ENCODE measurements around the gene ATP2C2.

ATP2C2 gene

GRCh38 chr16:84487358-84487757 is 119.0 kb downstream of the ATP2C2 start:
- H3K4me1 ChIP-seq (ENCODE audit: insufficient read depth, insufficient read length): no peaks in the 10 kb centered on the region
- H3K9ac ChIP-seq (ENCODE audit: insufficient read length, low read depth): no peak overlapping the region
- peaks cover 66% of the 10 kb centered on the region for H3K36me3 ChIP-seq (ENCODE audit: insufficient read depth, insufficient read length, low read length)
- H3K9me3 ChIP-seq (ENCODE audit: insufficient read depth, low read length): no peaks in the 10 kb centered on the region
- DNase-seq (ENCODE audit: low read depth, low spot score): no peak
- H3K4me3 ChIP-seq (ENCODE audit: insufficient read length, low read depth): no peak overlapping the region
- no peak for TF ChIP-seq ZNF274 (IDR thresholded peaks at IDR 0.05; ENCODE audit: low read depth, low read length)
- no peak for TF ChIP-seq SUZ12 (IDR thresholded peaks at IDR 0.05; ENCODE audit: extremely low read depth, insufficient read depth, insufficient read length)
- TF ChIP-seq YY1 (IDR thresholded peaks at IDR 0.05; ENCODE audit: insufficient read depth, insufficient read length): no peak
- no peaks in the 10 kb centered on the region for H3K27me3 ChIP-seq (ENCODE audit: insufficient read depth, insufficient read length)

GRCh38 chr16:84489131-84489530 is 120.8 kb downstream of the ATP2C2 start:
- Histone ChIP-seq H3K9ac (ENCODE audit: insufficient read length, low read depth) (no peak overlapping the region), H3K27me3 (ENCODE audit: insufficient read depth, insufficient read length) (no peaks in the 10 kb centered on the region), H3K4me3 (ENCODE audit: insufficient read length, low read depth) (no peak overlapping the region), H3K9me3 (ENCODE audit: insufficient read depth, low read length) (peaks cover 16% of the 10 kb centered on the region), H3K36me3 (ENCODE audit: insufficient read depth, insufficient read length, low read length) (peaks cover 64% of the 10 kb centered on the region), H3K4me1 (ENCODE audit: insufficient read depth, insufficient read length) (no peaks in the 10 kb centered on the region)
- TF ChIP-seq ZNF274 (IDR thresholded peaks at IDR 0.05; ENCODE audit: low read depth, low read length): no peak
- no peak for TF ChIP-seq YY1 (IDR thresholded peaks at IDR 0.05; ENCODE audit: insufficient read depth, insufficient read length)
- no peak for TF ChIP-seq SUZ12 (IDR thresholded peaks at IDR 0.05; ENCODE audit: extremely low read depth, insufficient read depth, insufficient read length)
- no peak for DNase-seq (ENCODE audit: low read depth, low spot score)

GRCh38 chr16:84495506-84495905 is 127.2 kb downstream of the ATP2C2 start:
- H3K36me3 ChIP-seq (ENCODE audit: insufficient read depth, insufficient read length, low read length): peaks cover 75% of the 10 kb centered on the region

GRCh38 chr16:84496991-84497390 is 128.7 kb downstream of the ATP2C2 start:
- DNase-seq (ENCODE audit: low read depth, low spot score): no peak
- Histone ChIP-seq H3K4me3 (ENCODE audit: insufficient read length, low read depth) (no peak overlapping the region), H3K9me3 (ENCODE audit: insufficient read depth, low read length) (peaks cover 21% of the 10 kb centered on the region), H3K4me1 (ENCODE audit: insufficient read depth, insufficient read length) (peaks cover under 1% of the 10 kb centered on the region), H3K9ac (ENCODE audit: insufficient read length, low read depth) (no peak overlapping the region), H3K27me3 (ENCODE audit: insufficient read depth, insufficient read length) (no peaks in the 10 kb centered on the region), H3K36me3 (ENCODE audit: insufficient read depth, insufficient read length, low read length) (peaks cover 71% of the 10 kb centered on the region)
- TF ChIP-seq YY1 (IDR thresholded peaks at IDR 0.05; ENCODE audit: insufficient read depth, insufficient read length): no peak
- no peak for TF ChIP-seq ZNF274 (IDR thresholded peaks at IDR 0.05; ENCODE audit: low read depth, low read length)

More at GRCh38 chr16:84495506-84495905, 127.2 kb downstream of the ATP2C2 start:
- no peak overlapping the region for H3K4me3 ChIP-seq (ENCODE audit: insufficient read length, low read depth)
- no peak for DNase-seq (ENCODE audit: low read depth, low spot score)
- H3K9ac ChIP-seq (ENCODE audit: insufficient read length, low read depth): no peak overlapping the region
- H3K4me1 ChIP-seq (ENCODE audit: insufficient read depth, insufficient read length): no peaks in the 10 kb centered on the region
- H3K9me3 ChIP-seq (ENCODE audit: insufficient read depth, low read length): peaks cover 21% of the 10 kb centered on the region
- no peak for TF ChIP-seq ZNF274 (IDR thresholded peaks at IDR 0.05; ENCODE audit: low read depth, low read length)
- TF ChIP-seq YY1 (IDR thresholded peaks at IDR 0.05; ENCODE audit: insufficient read depth, insufficient read length): no peak
- TF ChIP-seq SUZ12 (IDR thresholded peaks at IDR 0.05; ENCODE audit: extremely low read depth, insufficient read depth, insufficient read length): no peak
- no peaks in the 10 kb centered on the region for H3K27me3 ChIP-seq (ENCODE audit: insufficient read depth, insufficient read length)

- no peak overlapping the region for H3K9ac ChIP-seq (ENCODE audit: insufficient read length, low read depth)
- TF ChIP-seq SUZ12 (IDR thresholded peaks at IDR 0.05; ENCODE audit: extremely low read depth, insufficient read depth, insufficient read length) (no peak), ZNF274 (IDR thresholded peaks at IDR 0.05; ENCODE audit: low read depth, low read length) (no peak), YY1 (IDR thresholded peaks at IDR 0.05; ENCODE audit: insufficient read depth, insufficient read length) (no peak)
- H3K4me1 ChIP-seq (ENCODE audit: insufficient read depth, insufficient read length): peaks cover 3% of the 10 kb centered on the region
- no peak for DNase-seq (ENCODE audit: low read depth, low spot score)
- no peak overlapping the region for H3K4me3 ChIP-seq (ENCODE audit: insufficient read length, low read depth)
- peaks cover 20% of the 10 kb centered on the region for H3K9me3 ChIP-seq (ENCODE audit: insufficient read depth, low read length)
- no peaks in the 10 kb centered on the region for H3K27me3 ChIP-seq (ENCODE audit: insufficient read depth, insufficient read length)
- peaks cover 76% of the 10 kb centered on the region for H3K36me3 ChIP-seq (ENCODE audit: insufficient read depth, insufficient read length, low read length)
These were observed 129.3 kb downstream of the ATP2C2 start for GRCh38 chr16:84497418-84498222.

GRCh38 chr16:84498223-84498610 is 129.9 kb downstream of the ATP2C2 start:
- H3K36me3 ChIP-seq (ENCODE audit: insufficient read depth, insufficient read length, low read length): peaks cover 73% of the 10 kb centered on the region
- no peak overlapping the region for H3K4me3 ChIP-seq (ENCODE audit: insufficient read length, low read depth)
- no peak for TF ChIP-seq YY1 (IDR thresholded peaks at IDR 0.05; ENCODE audit: insufficient read depth, insufficient read length)
- peaks cover 14% of the 10 kb centered on the region for H3K9me3 ChIP-seq (ENCODE audit: insufficient read depth, low read length)
- no peak overlapping the region for H3K9ac ChIP-seq (ENCODE audit: insufficient read length, low read depth)
- H3K27me3 ChIP-seq (ENCODE audit: insufficient read depth, insufficient read length): no peaks in the 10 kb centered on the region
- no peak for DNase-seq (ENCODE audit: low read depth, low spot score)
- peaks cover 3% of the 10 kb centered on the region for H3K4me1 ChIP-seq (ENCODE audit: insufficient read depth, insufficient read length)

GRCh38 chr16:84498859-84499620 is 130.7 kb downstream of the ATP2C2 start:
- Histone ChIP-seq H3K9me3 (ENCODE audit: insufficient read depth, low read length) (peaks cover 6% of the 10 kb centered on the region; the same call in 1 of the 2 replicates), H3K9ac (ENCODE audit: insufficient read length, low read depth) (no peak overlapping the region)
- TF ChIP-seq ZNF274 (IDR thresholded peaks at IDR 0.05; ENCODE audit: low read depth, low read length) (no peak), YY1 (IDR thresholded peaks at IDR 0.05; ENCODE audit: insufficient read depth, insufficient read length) (no peak), SUZ12 (IDR thresholded peaks at IDR 0.05; ENCODE audit: extremely low read depth, insufficient read depth, insufficient read length) (no peak)

More at GRCh38 chr16:84498859-84499620, 130.7 kb downstream of the ATP2C2 start:
- Histone ChIP-seq H3K27me3 (ENCODE audit: insufficient read depth, insufficient read length) (no peaks in the 10 kb centered on the region), H3K36me3 (ENCODE audit: insufficient read depth, insufficient read length, low read length) (peaks cover 66% of the 10 kb centered on the region), H3K4me3 (ENCODE audit: insufficient read length, low read depth) (no peak overlapping the region), H3K4me1 (ENCODE audit: insufficient read depth, insufficient read length) (peaks cover 7% of the 10 kb centered on the region)
- DNase-seq (ENCODE audit: low read depth, low spot score): no peak
